ENCODE results near the gene DPP6.

DNA sequence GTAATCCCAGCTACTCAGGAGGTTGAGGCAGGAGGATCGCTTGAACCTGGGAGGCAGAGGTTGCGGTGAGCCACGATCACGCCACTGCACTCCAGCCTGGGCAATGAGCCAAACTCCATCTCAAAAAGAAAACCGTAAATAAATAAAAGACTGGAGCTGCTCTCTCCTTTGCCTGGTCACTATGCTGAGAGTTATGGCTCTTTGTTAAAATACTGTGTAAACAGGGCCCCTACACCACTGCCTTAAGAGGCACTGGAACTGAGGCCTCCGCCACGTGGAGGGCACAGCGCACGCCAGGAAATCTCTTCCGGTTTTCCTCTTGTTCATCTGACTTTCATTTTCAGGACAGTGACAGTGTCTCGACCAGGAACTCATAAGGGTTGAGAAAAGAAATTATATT is 827.4 kb downstream of the DPP6 start:
- TF ChIP-seq, protein P1, sequence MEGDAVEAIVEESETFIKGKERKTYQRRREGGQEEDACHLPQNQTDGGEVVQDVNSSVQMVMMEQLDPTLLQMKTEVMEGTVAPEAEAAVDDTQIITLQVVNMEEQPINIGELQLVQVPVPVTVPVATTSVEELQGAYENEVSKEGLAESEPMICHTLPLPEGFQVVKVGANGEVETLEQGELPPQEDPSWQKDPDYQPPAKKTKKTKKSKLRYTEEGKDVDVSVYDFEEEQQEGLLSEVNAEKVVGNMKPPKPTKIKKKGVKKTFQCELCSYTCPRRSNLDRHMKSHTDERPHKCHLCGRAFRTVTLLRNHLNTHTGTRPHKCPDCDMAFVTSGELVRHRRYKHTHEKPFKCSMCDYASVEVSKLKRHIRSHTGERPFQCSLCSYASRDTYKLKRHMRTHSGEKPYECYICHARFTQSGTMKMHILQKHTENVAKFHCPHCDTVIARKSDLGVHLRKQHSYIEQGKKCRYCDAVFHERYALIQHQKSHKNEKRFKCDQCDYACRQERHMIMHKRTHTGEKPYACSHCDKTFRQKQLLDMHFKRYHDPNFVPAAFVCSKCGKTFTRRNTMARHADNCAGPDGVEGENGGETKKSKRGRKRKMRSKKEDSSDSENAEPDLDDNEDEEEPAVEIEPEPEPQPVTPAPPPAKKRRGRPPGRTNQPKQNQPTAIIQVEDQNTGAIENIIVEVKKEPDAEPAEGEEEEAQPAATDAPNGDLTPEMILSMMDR (conservative IDR thresholded peaks at IDR 0.05 in 1 of 2, IDR thresholded peaks at IDR 0.05 in 1 of 2; ENCODE audit: extremely low read depth in 1 of 2, insufficient read depth in 1 of 2, low read depth in 1 of 2, low read length in 2 of 2): no peak
- no peak for TF ChIP-seq EZH2 (IDR thresholded peaks at IDR 0.05; ENCODE audit: borderline replicate concordance, low read length)
